SH-SY5Y (cell line): Measurements from ENCODE around the gene C11orf98.

Experiments
- GATA2 ChIP-seq: IDR thresholded peaks from 2 replicates; pipeline ENCODE4 v1.6.1; 2011; ENCODE audit warnings: mild to moderate bottlenecking, low read depth, low read length
- GATA3 ChIP-seq: IDR thresholded peaks from 2 replicates; pipeline ENCODE4 v1.6.1; 2011; ENCODE audit warnings: low read depth, mild to moderate bottlenecking, low read length, moderate library complexity

DNA sequence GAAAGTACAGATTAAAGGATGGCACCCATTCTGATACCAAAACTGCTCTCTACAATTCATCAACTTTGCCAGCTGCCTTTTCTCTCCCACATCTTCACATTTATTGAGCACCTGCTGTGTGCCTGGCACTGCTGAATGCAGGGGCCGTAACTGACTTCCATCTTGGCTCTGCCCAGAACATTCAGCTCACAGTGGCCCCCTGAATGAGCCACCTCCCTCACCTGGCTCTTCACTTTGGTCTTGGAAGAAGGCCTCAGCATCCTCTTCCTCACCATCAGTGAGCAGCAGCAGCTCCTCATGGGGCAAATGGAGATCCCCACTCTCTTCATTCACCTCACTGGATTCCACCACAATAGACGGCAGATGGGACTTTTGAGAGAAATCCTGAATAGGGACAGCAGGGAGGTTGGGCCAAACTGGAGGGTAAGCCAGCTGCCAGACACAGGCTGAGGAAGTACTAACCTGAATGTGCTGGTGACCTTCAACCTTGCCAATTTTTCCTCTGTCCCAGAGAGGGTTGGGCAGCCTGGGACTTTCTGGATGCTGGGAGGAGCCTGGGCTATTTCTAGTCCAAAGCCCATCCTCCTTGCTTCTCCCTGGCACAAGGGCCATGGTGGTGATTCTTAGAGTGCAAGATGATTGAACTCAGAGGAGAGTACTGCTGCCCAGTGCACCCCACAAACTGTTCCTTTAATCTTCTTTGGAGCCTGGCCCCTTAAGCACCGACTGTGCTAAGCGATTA is 4.6 kb upstream of the C11orf98 start:
- TF ChIP-seq GATA2 (no peak), GATA3 (no peak)
